Stimulated activated CD8-positive, alpha-beta memory T cell treated with anti-CD3 and anti-CD28 coated beads, Interleukin-15, amount 100 ng/mL, for 24 hours (primary cell): ENCODE results near the gene SOS1.

Experiments
- DNase-seq: peaks from one replicate; pipeline ENCODE4 v3.0.0-alpha.2; 2020; ENCODE audit warnings: low read depth

SOS1 gene

DNA sequence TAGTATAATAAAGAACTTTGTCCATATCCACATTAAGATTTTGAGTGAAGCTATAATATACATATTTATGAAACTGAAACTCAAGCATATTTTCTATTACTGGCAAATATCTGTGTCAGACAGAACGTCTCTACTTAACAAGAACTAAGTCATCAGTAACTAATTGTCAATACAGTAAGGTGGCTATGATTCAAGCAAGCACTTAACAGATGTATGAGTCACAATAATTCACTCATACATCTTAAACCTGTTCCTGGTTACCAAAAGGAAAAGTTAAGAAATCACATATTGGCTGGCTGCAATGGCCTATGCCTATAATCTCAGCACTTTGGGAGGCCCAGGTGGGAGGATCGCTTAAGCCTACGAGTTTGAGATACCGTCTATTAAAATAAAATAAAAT, 96.0 kb downstream of the SOS1 start:
- no peak for DNase-seq

DNA sequence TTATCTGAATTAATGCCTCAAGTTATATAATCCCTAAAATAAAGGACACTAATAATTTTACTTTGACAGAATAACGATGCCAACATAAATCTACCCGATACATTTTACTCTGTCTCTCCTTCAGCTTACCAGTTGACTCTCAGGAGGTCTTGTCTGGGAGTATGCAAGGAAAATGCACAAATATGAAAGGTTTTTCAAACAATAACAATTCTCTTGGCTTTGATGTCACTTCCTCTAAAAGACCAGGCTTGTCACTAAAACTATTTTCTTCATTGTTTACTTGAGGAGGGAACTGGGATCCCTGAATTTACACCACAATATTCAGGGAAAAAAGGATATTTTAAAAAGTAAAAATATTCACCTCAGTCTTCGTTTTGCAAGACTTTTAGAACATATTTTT, 97.2 kb downstream of the SOS1 start:
- no peak for DNase-seq

DNA sequence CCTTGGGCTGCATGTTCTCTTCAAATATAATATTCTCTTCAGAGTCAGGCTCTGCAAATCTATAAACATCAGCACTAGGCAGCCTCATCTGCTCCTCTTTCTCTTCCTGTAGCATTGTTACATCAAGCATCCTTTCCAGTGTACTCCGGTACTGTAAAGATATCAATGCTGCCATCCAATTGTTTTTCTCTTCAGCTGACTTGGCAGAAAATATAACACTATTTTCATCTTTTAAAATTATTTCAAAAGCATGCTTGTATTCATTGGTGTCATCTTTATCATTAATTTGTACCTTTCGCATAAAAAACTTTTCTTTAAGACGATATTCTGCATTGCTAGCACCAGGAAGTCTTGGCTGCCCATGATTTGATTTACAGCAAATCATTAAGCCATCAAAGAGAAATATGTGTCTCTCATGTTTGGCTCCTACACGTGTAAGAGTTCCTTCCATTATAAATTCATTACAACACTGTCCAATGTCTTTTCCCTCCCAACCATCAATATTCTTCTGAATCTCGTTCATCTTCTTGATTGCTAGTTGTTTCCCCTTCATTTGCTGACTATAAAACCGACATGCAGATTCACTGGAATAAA, 98.1 kb downstream of the SOS1 start:
- no peak for DNase-seq

DNA sequence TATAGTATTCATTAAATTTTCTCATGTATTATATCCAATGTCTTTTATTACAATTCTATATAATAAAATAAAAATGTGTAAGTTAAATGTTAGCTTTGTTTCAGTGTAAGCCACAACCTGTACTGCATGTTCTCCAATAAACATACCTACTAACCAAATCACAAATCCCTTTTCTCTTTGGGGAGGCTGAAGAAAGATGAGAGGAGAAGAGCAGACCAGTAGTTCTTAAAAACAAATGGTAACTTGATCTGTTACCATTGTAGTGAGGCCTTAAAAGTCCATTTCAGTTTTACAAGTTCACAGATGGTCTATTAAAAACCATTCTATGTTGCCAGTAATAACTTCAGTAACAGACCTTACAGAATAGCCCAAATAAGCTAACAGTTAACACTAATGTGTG, 100.5 kb downstream of the SOS1 start:
- DNase-seq = no peak

DNA sequence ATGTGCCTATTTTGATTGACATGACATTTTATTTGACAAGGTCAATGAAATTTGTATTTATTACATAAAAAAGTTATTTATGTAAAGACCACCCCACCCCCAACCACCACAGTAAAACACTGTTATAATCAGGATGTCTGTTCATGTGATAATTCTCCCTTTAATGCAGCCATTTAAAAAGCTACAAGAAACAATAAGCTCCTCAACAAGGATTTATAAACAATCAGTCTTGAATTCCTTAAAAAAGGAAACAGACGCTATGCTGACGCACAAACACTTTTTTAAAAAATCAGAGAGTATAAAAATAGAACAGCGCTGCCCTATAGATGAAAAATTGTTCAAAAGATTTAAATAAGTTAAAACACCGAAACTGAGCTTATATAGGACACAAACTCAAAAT, 102.2 kb downstream of the SOS1 start:
- no peak for DNase-seq

DNA sequence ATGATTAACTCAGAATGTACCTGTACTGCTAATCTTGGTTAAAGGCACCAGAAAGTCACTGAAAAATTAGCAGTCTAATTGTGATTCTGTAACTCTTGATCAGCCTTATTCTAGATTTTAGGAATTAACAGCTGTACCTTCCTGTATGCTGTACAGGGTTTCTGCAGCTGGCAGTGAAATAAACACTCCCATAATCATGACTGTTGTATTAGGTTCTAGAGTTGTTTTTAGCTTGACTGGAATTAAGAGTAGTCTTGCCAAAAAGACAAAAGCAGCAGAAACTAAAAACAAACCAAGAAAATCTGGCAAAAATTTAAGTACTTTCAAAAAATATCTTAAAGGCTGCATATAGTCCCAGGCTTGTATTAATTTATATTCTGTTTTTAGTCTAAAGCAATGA, 103.5 kb downstream of the SOS1 start:
- DNase-seq = no peak

DNA sequence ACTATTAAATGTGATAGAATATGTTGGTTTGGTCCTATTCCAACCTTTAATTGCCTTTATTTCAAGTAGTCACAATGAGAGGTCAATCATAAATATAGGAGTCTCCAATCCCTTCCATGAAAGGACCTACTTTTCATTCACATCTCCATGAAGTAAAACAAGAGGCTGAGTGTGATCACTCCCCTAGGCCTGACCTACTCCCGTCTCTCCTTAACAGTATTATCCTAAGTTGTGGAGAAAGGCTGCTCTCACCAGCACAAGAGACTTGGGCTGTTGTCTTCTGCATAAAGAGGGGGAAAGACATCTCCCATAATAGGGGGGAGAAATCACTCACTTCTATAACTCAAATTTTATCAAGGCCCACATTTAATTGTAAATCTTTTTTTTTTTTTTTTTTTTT, 105.4 kb downstream of the SOS1 start:
- no peak for DNase-seq

DNA sequence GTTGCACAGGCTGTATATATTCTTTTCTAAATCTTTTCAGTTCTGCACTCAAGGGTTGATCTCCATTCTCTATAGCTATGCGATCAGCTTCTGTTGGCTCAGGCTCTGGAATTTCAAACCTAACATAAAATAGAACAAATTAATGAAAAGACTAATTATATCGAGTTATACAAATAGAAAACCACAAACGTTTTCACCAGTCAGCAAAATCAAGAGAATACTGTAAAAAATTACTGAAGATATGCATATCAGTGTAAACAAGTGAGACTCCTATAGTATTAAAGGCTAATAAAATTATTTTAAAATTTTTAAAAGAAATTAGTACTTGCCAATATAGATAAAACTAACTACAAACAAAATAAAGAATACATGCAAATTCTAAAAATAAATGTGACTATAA, 107.0 kb downstream of the SOS1 start:
- DNase-seq = no peak

DNA sequence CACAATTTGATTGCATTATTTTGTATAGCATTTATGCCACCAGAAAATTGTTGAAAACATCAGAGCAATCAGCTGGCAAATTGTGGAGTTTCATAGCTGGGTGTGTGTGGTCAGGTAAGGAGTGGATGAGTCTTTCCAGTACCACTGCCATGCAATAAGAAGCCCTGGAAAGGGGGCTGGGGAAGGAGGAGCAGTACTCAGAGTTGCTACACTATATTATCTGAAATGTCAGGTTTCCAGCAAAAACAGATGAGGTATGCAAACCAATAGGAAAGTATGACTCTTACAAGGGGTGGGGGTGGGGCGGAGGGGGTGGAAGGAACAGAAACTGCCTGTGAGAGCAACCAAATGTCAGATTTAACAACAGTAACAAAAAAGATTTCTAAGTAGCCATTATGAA, 112.2 kb downstream of the SOS1 start:
- no peak for DNase-seq

DNA sequence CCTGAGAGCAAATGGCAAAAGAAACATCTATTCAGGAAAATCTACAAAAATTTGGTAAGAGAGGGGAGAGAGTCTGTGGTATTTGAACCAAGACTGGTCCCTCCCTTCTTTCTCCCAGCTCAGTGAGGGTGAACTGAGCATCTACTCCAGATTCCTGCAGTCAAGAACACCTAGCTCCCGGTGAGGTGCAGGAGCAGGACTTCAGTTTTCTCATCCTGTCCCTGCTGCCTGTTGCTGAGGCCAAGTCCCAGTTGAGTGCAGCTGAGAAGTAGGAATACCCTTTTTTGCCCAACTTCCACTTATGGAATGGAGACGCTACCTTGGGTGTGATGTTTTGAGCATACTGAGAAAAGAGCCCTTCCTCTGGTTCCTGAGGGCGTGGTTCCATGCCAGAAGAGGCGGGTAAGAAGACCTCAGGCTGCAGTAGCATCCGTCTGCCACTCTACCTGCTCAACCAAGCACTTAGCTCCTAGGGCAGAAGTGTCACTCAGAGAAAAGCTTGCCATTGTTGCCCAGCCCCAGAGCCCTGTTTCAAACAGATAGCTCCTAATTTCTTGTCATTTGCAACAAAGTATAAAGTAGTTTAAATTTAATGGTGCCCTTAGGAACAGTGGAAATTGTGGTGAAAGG, 112.9 kb downstream of the SOS1 start:
- no peak for DNase-seq

DNA sequence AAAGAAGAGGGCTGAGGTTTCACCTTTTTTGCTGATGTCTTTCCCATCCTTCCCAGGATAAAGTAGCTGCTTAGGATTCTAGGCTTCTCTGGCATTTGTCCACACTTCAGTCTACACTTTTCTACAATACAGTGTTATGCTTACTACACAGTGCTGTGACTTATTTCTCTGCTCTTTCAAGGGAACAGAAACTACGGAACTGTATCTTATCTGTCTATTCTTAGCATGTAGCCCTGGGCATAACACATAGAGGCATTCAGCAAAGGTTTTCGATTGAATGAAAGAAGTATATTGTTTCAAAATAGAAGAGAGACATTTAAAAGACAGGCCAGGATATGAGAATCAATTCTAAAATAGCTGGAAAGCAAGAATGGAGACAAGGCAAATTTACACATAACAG, 120.3 kb downstream of the SOS1 start:
- no peak for DNase-seq

DNA sequence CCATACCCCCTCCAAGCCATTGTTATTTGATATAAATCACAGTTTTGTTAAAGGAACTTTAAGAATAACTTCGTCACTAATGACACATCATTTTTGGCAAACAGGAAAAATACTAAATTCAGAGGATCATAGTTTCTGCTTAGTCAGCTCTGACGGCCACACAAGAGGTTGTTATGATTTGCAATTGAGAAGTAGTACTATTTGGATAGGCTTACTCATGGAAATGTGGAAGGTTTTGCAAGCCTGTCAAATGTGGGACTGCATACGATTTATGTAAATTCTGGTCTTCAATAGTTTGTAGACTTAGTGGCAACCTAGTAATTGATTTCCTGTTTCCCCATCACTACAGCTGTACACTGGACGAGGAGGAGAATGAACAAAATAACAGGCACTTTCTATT, 123.1 kb downstream of the SOS1 start:
- DNase-seq = no peak

DNA sequence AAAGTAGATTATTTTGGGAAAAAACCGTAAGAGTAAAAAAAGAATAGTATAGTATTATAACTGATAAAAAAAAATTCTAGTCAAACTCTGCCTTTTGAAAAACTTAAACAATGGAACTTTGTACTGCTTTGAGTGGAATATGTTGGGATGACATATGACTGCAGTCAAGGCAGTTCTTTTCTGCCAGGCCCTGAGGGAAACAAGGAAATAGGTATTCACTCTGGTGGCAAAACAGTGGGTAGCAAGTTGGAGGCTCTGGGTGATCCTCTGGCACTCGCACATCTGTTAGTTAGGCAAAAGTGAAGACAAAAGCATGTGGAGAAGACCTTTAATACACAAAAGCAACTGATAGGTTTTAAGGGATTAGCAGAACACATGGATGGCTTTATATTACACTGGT, 129.0 kb downstream of the SOS1 start:
- no peak for DNase-seq

DNA sequence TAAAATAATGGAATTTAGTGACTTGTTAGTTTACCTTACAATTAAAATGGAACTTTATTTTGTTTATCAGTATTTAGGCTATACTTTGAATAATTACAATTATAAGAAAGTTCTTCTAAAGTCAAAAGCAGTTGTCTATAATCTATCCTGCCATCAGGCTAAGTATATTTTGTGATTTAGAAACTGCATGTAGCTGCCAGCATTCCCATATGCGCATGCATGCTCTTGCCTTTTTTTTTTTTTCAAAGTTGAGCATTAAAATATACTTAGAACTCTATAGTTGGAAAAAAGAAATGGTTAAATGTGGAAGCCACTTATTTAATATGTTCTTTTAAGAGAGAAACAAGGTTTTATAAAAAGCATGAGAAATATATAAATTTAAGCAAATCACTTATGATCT, 132.1 kb downstream of the SOS1 start:
- DNase-seq = no peak

DNA sequence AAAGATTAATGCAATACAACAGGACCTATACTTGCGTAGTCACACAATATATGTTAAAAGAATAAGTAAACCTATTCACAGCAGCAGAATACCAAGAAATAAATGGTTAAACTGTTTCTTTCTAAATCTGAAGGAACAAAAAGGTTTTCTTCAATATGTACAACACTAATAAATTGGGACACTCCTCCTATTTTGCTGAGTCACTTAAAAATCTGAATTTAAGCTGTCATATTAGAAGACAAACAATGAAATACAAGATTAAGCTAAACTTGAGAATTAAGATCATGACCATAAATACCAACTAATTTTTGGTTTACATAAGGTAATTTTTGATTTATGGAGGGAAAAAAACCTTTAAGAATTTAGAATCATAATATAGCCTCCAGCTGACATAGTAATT, 138.4 kb downstream of the SOS1 start:
- no peak for DNase-seq

DNA sequence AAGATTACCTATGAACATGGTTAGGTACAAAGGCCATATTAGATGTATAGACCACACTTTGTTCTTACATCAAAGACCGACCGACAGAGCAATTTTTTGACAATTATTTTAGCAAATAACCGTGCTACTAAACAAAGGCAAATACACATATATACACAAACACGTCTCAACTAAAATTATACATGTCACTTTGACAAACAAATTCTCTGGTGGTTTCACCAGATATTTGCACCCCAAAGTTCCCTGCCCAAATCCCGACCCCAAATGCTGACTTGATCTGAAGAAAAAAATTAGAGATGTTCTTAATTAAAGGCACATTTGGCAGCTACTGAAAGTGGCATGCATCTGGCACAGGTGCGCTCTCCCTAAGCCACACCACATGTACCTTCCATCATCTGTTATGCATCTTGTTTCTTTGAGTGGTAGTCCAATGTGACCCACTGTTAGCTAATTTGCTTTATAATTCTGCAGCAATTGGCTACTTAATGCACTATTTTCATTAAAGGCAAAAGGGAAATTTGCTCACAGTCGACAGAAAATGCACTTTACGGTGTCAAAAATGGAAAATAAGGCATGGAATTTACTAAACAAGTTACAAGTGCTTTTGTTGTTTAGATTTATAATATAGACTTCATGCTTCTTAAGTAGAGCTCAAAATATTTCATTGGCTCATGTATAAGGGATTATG, 139.0 kb downstream of the SOS1 start:
- no peak for DNase-seq

DNA sequence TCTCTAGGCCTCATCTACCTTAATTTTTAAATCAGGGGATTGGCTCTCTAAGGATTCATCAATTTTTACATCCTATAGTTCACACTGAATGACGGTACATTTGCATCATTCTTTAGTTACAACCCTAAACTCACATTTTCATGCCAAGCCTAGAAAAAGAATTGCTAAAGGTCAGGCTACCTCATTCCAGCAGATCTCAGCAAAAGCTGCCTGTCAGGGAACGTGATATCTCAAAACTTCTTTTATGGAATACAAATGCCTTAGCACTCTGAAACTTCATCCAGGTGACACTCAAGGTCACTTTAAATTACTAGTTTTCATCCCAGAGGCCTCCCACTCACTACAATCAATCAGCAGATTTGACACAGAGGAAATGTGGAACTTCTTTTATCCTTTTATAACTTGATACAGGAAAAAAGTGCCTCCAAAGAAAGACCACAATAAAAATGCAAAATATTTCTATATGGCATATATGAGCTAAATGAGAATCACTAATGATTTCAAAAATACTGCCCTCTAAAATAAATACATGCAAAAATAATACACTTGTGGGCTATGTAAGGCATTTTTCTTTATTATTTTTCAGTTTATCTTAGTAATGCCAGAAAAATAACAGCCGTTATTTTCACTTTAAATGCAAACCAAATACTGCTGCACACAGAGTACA, 139.7 kb downstream of the SOS1 start:
- DNase-seq = no peak

DNA sequence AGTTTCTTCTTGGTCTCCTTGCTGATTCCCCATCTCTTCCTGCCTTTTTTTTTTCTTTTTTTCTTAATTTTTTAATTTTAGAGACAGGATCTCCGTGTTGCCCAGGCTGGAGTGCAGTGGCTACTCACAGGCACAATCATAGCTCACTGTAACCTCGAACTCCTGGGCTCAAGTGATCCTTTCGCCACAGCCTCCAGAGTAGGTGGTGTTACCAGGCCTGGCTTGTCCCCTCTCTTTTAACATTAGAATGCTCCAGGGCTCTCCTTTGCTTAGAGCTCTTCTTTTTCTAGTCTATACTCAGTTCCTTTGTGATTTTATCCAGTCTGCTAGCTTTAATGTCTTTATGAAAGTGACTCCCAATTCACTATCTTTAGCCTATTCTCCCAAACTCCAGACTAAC, 141.9 kb downstream of the SOS1 start:
- DNase-seq = no peak

DNA sequence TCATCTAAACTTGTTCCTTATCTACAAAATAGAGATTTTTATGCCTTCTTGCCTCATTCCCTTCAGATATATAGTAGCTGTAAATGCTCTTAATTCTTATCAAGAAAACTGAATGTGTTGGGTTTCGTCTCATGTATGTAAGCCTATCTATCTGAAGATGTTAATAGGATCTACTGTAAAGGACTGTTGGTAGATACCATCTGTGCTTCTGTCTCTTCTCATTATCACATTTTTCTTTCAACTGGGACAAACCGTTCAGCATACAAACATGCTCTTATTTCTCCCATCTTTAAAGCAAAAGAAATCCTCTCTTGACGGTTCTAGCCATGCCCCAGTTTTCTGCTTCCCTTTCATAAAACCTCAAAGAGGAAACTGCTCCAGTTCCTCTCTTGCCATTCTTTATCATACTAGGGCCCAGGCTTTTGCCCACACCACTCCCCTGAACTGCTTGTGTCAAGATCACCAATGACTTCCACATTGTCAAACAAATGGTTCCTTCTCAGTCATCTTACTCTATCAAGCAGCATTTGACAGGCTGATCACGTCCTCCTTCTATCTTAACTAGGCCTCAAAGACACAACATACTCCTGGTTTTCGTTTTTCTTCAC, 142.5 kb downstream of the SOS1 start:
- no peak for DNase-seq

DNA sequence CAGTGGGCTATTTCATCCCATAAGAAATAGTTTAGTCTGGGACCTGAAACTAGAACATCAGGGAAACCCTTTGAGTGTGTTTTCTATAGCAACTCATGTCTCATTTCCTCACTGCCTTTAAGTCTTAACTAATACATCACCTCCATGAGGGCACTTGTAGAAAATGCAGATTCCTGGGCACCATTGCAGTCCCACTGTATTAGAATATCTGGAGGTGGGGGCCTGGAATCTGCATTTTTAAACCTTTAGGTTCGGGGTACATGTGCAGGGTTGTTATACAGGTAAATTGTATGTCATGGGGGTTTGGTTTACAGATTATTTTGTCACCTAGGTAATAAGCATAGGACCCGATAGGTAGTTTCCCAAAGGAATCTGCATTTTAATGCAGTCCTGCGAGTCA, 143.8 kb downstream of the SOS1 start:
- no peak for DNase-seq

DNA sequence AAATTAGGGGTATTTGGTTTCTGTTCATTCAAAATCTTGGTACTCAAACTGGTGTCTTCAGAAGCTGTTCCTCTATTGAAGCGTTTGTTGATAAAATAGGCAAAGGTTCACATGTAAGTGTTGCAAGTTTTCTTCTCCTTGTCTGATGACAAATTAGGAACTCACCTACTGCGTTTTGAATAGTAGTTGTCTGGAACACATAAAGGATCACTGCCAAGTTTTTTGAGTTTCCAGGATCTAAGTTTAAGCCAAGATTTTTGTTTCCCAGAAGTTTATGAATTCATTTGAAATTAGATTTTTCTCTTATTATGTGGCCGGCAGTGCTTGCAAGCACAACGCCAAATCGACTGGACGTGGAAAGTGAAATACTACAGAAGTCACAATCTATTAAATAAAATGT, 145.8 kb downstream of the SOS1 start:
- no peak for DNase-seq

DNA sequence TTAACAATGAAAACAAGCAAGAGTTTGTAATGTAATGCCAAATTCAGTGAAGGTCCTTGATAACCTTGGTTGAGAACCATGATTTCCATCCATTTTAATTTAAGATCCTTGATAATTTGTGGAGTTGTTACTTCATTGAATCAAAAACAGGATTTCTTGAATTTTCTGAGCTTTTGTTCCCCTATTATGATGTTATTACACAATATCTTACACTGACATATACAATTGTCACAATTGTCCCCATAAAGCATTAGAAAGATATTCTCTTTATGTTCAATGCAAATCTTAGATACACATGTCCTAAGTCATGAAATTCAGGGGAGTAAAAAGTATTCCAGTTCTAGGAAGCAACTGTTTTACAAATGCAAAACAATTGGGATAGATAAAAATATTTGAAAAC, 147.6 kb downstream of the SOS1 start:
- no peak for DNase-seq

DNA sequence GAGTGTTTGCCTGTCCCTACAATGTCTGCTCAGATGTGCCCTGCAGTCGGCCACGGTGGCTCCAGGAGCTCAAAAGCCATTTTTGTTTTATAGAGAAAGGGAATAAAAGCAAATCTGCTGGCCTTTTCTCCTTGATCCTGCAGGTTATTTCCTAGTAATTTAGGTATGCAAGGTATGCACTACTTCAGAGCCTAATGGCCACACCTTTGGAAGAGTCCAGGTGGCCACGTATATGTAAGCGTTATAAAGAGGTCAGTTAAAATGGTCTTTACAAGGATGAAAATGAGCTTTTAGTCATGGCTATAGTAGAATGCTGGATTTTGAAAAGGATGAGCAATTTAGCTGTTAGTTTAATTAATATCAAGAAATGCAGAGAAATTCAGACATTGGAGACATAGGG, 149.5 kb downstream of the SOS1 start:
- no peak for DNase-seq
